IMR-90 (cell line): Measurements from ENCODE around the gene HNRNPD. TPM values are rescaled to one million over a fixed set of nuclear protein-coding genes. Genes with fewer than 3 reads are reported as not detected.

Experiments used
- ATAC-seq: fragments of 200-7000 bp; cut with Tn5 transposase; 2 replicates; pipeline ENCODE4 v1.9.1; 2020; ENCODE audit warnings: low read depth, mild to moderate bottlenecking, moderate library complexity
- BruUV-seq: library from RNA; stranded (reverse); fragments of 400-500 nt; replicated peaks from 2 replicates; lab custom pipeline; 2021; lab: Mats Ljungman, UMichigan
- CTCF ChIA-PET: fragments of 300-600 bp; formaldehyde crosslinking; extraction: SDS; loops from one replicate; lab custom pipeline; 2021; ENCODE audit warnings: antibody characterized with exemption; lab: Yijun Ruan, JAX
- POLR2A ChIA-PET: fragments of 300-600 bp; sonication (Branson Sonifier 250); formaldehyde crosslinking; loops from one replicate; lab custom pipeline; 2022; ENCODE audit warnings: antibody characterized with exemption; ENCODE audit not compliant: unreplicated experiment; lab: Charles Lee
- DNase-seq: peaks from one replicate; pipeline ENCODE4 v3.0.0; 2013
- H2AFZ ChIP-seq: replicated peaks from 2 replicates; pipeline ENCODE3; 2013; ENCODE audit warnings: low read length, mild to moderate bottlenecking; ENCODE audit not compliant: poor library complexity
- H2AK5ac ChIP-seq: 2 replicates; pipeline ENCODE4 v1.6.1; 2013; ENCODE audit warnings: low read depth, low read length, inconsistent platforms
- H2AK9ac ChIP-seq: replicated peaks from 2 replicates; pipeline ENCODE3; 2013; ENCODE audit warnings: mild to moderate bottlenecking, low read depth, low read length, moderate library complexity; ENCODE audit not compliant: poor library complexity
- H2BK120ac ChIP-seq: 2 replicates; pipeline ENCODE4 v1.6.1; 2013; ENCODE audit warnings: low read depth, low read length, inconsistent platforms
- H2BK15ac ChIP-seq: 3 replicates; pipeline ENCODE4 v1.6.1; 2013; ENCODE audit warnings: low read depth, low read length, inconsistent platforms
- H2BK20ac ChIP-seq: 2 replicates; pipeline ENCODE4 v1.6.1; 2013; ENCODE audit warnings: low read depth, mild to moderate bottlenecking, inconsistent platforms, low read length, moderate library complexity
- H2BK5ac ChIP-seq: 2 replicates; pipeline ENCODE4 v1.6.1; 2013; ENCODE audit warnings: mild to moderate bottlenecking, low read depth, low read length, inconsistent platforms; ENCODE audit not compliant: poor library complexity, severe bottlenecking
- H3K14ac ChIP-seq: replicated peaks from 2 replicates; pipeline ENCODE4 v1.6.1; 2013; ENCODE audit warnings: low read depth, low read length, inconsistent platforms
- H3K18ac ChIP-seq: 2 replicates; pipeline ENCODE4 v1.6.1; 2013; ENCODE audit warnings: low read depth, low read length, control low read depth
- H3K23ac ChIP-seq: 2 replicates; pipeline ENCODE4 v1.6.1; 2013; ENCODE audit warnings: low read depth, low read length, inconsistent platforms
- H3K27ac ChIP-seq: 2 replicates; pipeline ENCODE4 v1.5.1; 2013; ENCODE audit warnings: mild to moderate bottlenecking, control low read depth, low read length; ENCODE audit not compliant: insufficient read depth
- H3K27me3 ChIP-seq: 2 replicates; pipeline ENCODE4 v1.6.1; 2013; ENCODE audit warnings: low read length; ENCODE audit not compliant: control insufficient read depth, insufficient read depth
- H3K36me3 ChIP-seq: 2 replicates; pipeline ENCODE4 v1.6.1; 2013; ENCODE audit warnings: low read length, mixed read lengths; ENCODE audit not compliant: control insufficient read depth, insufficient read depth
- H3K4ac ChIP-seq: 2 replicates; pipeline ENCODE4 v1.6.1; 2013; ENCODE audit warnings: low read depth, low read length, inconsistent platforms
- H3K4me1 ChIP-seq: 2 replicates; pipeline ENCODE4 v1.6.1; 2013; ENCODE audit warnings: low read length, mixed read lengths; ENCODE audit not compliant: control insufficient read depth, insufficient read depth
- H3K4me2 ChIP-seq: 2 replicates; pipeline ENCODE4 v1.6.1; 2013; ENCODE audit warnings: low read depth, mild to moderate bottlenecking, control low read depth, low read length, moderate library complexity
- H3K4me3 ChIP-seq: 2 replicates; pipeline ENCODE4 v1.5.1; 2013; ENCODE audit warnings: low read depth, mild to moderate bottlenecking, control low read depth, low read length, moderate library complexity; ENCODE audit not compliant: insufficient read depth
- H3K56ac ChIP-seq: 2 replicates; pipeline ENCODE4 v1.6.1; 2013; ENCODE audit warnings: low read length, inconsistent platforms; ENCODE audit not compliant: insufficient read depth; ENCODE audit errors: extremely low read depth
- H3K79me1 ChIP-seq, 2 experiments: 2 replicates each; pipeline ENCODE4 v1.6.1; 2013; ENCODE audit warnings: low read length in 2 of 2, inconsistent platforms in 1 of 2, low read depth in 1 of 2
- H3K9ac ChIP-seq: 2 replicates; pipeline ENCODE4 v1.6.1; 2013; ENCODE audit warnings: low read depth, low read length, control low read depth
- H3K9me1 ChIP-seq: 2 replicates; pipeline ENCODE4 v1.6.1; 2013; ENCODE audit warnings: low read length, inconsistent platforms; ENCODE audit not compliant: insufficient read depth
- H3K9me3 ChIP-seq: 2 replicates; pipeline ENCODE4 v1.6.1; 2013; ENCODE audit warnings: low read length; ENCODE audit not compliant: control insufficient read depth, insufficient read depth
- H4K20me1 ChIP-seq: 2 replicates; pipeline ENCODE4 v1.6.1; 2013; ENCODE audit warnings: low read length, inconsistent platforms; ENCODE audit not compliant: insufficient read depth
- H4K5ac ChIP-seq: 2 replicates; pipeline ENCODE4 v1.6.1; 2013; ENCODE audit warnings: mild to moderate bottlenecking, low read depth, low read length, control low read depth
- H4K8ac ChIP-seq, 2 experiments: 2 replicates each; pipeline ENCODE4 v1.6.1; 2013; ENCODE audit warnings: low read depth in 2 of 2, low read length in 2 of 2, control low read depth in 1 of 2, inconsistent platforms in 1 of 2
- H4K91ac ChIP-seq: 2 replicates; pipeline ENCODE4 v1.6.1; 2013; ENCODE audit warnings: low read depth, low read length, inconsistent platforms; ENCODE audit not compliant: insufficient read depth
- POLR2A ChIP-seq: IDR thresholded peaks from 2 replicates; pipeline ENCODE4 v1.6.1; 2012; ENCODE audit warnings: mild to moderate bottlenecking, low read depth, low read length
- WGBS, 2 experiments: methylation state at CpG; one replicate each; pipeline versions ENCODE4 v1.1.5 to v1.1.7; 2013; ENCODE audit warnings: missing lambda C conversion rate in 2 of 2; ENCODE audit not compliant: insufficient read length in 1 of 2; ENCODE audit errors: extremely low coverage in 2 of 2; 5-methylcytosine and 5-hydroxymethylcytosine counted together
- dilution Hi-C: fragments of 300-500 bp; cut with HindIII; formaldehyde crosslinking; loops from one replicate; pipeline ENCODE4 v1.14.3; 2018; ENCODE audit warnings: low sequenced_read_pairs; ENCODE audit not compliant: unreplicated experiment
- in situ Hi-C: fragments of 300-500 bp; cut with MboI; formaldehyde crosslinking; loops from 3 replicates; pipeline ENCODE4 v1.14.3; 2019; ENCODE audit warnings: low sequenced_read_pairs, inconsistent platforms, mixed read lengths
- intact Hi-C: fragments of 100-400 bp; cut with micrococcal nuclease; formaldehyde crosslinking; loops from 2 replicates; pipeline ENCODE4 v1.10.0; 2022
- polyA plus RNA-seq, 3 experiments: library from polyadenylated mRNA; depleted of rRNA; stranded (reverse); fragments of >200 nt; gene quantifications; 2 replicates each; pipeline ENCODE4 v1.2.3, GENCODE V29; 2012; ENCODE audit warnings: low replicate concordance in 1 of 3
- total RNA-seq: library from RNA; depleted of rRNA; stranded (reverse); fragments of >200 nt; gene quantifications from 2 replicates; pipeline ENCODE4 v1.2.3, GENCODE V29; 2012

The HNRNPD gene
- total and polyA plus RNA-seq, 2 of the 4 experiments (the other 2 are of a cell fraction) = 9.7 to 142 TPM

DNA sequence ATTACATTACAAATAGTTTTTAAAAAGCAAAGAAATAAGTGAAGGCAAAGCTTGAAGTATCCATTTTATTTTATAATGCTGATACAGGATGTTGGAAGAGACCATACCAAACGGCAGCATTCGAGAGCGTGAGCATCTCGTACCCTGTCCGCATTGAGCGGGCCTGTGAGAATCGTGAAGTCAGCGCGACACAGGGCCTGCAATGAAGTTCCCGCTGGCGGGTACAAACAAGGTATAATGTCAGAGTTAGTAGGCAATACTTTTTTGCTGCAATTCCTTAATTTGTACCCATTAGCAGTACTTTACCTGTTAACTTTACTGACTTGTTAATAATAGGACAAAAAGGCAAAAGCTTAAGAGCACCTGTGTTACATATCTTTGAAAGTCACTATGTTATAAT, 19.0 kb downstream of the HNRNPD start:
- 93% methylated on average over 6 of the region's 11 CpGs; no CpG with 5 or more reads in 1 of the 2 experiments for WGBS, 2 experiments
- no peak overlapping the region for H2BK5ac ChIP-seq
- no peak for TF ChIP-seq POLR2A
- H2AK5ac ChIP-seq = no peak overlapping the region
- intact Hi-C loops = no loop called here
- H3K36me3 ChIP-seq = peaks cover 40% of the 10 kb centered on the region
- H2BK120ac ChIP-seq = no peak overlapping the region
- in situ Hi-C loops = no loop called here
- no peak overlapping the region for H4K8ac ChIP-seq
- no peak overlapping the region for H3K18ac ChIP-seq
- H3K56ac ChIP-seq = no peak overlapping the region
- POLR2A ChIA-PET = interaction anchor here (0.6 kb wide), 1 partner anchor 65 kb away, joined by 10 read pairs; no protein-coding TSS in a partner anchor
- dilution Hi-C loops = no loop called here
- no peak overlapping the region for H4K5ac ChIP-seq
- H4K20me1 ChIP-seq = peaks cover 40% of the 10 kb centered on the region
- H3K27me3 ChIP-seq = no peaks in the 10 kb centered on the region
- no peak overlapping the region for H3K14ac ChIP-seq
- H2BK15ac ChIP-seq = no peak overlapping the region
- no peak for ATAC-seq
- H3K79me1 ChIP-seq = peaks cover 18 to 46% of the 10 kb centered on the region in 2 experiments
- CTCF ChIA-PET = no interaction called here
- H2AK9ac ChIP-seq = no peak overlapping the region
- no peak overlapping the region for H3K4me2 ChIP-seq
- no TSS peak for BruUV-seq
- no peak overlapping the region for H3K9ac ChIP-seq
- H2AFZ ChIP-seq = no peak overlapping the region
- no peak for DNase-seq
- H3K23ac ChIP-seq = no peak overlapping the region
- H3K27ac ChIP-seq = no peak overlapping the region
- no peak overlapping the region for H2BK20ac ChIP-seq
- no peak overlapping the region for H4K91ac ChIP-seq
- H3K4ac ChIP-seq = no peak overlapping the region
- no peaks in the 10 kb centered on the region for H3K9me3 ChIP-seq
- H3K9me1 ChIP-seq = no peaks in the 10 kb centered on the region; the same call in 1 of the 2 replicates
- no peak overlapping the region for H3K4me3 ChIP-seq
- peaks cover 3% of the 10 kb centered on the region; the same call in 1 of the 2 replicates for H3K4me1 ChIP-seq
